Stomach (tissue), 9 donors: ENCODE measurements around the gene KRTAP6-2. TPM values are rescaled to one million over a fixed set of nuclear protein-coding genes. Genes with fewer than 3 reads are reported as not detected.

Experiments
- DNase-seq, 2 donors: peaks; one replicate each; pipeline versions ENCODE4 v3.0.0 to v3.0.0-alpha.2; 2013 to 2019
- H3K27ac ChIP-seq, 5 donors: fragments of 200-600 bp in 4 of 5; sonication (generic) in 4 of 5; one replicate each; pipeline ENCODE4 v1.5.1; 2013 to 2019; ENCODE audit warnings: mild to moderate bottlenecking in 1 of 5, moderate library complexity in 1 of 5
- H3K27me3 ChIP-seq, 3 donors: fragments of 200-600 bp; sonication (generic); one replicate each; pipeline ENCODE4 v1.5.1; 2017 to 2019; ENCODE audit warnings: mixed run types in 1 of 3
- H3K36me3 ChIP-seq, 4 donors: fragments of 200-600 bp; sonication (generic); 1 replicate in 3 of 4; 2 replicates in 1 of 4; pipeline ENCODE4 v1.5.1; 2016 to 2019
- H3K4me1 ChIP-seq, 4 donors: fragments of 200-600 bp; sonication (generic); one replicate each; pipeline ENCODE4 v1.5.1; 2016 to 2019
- H3K4me3 ChIP-seq, 4 donors: fragments of 200-600 bp; sonication (generic) in 3 of 4; one replicate each; pipeline ENCODE4 v1.5.1; 2016 to 2019; ENCODE audit warnings: mild to moderate bottlenecking in 1 of 4
- H3K9me3 ChIP-seq, 4 donors: fragments of 200-600 bp; sonication (generic); one replicate each; pipeline ENCODE4 v1.5.1; 2016 to 2019
- EP300 ChIP-seq: sonication (generic); formaldehyde crosslinking; IDR thresholded peaks from one replicate; pipeline ENCODE4 v1.6.1; 2017; ENCODE audit warnings: antibody characterized with exemption
- WGBS, 5 donors: extraction: QIAGEN DNeasy Blood & Tissue Kit in 3 of 5; methylation state at CpG; one replicate each; pipeline versions ENCODE4 v1.1.5 to v1.1.7; 2013 to 2018; 5-methylcytosine and 5-hydroxymethylcytosine counted together
- intact Hi-C: fragments of 100-400 bp; cut with DNase I; formaldehyde crosslinking; loops from one replicate; pipeline ENCODE4 v1.15.1; 2023; ENCODE audit warnings: low total_unique reads
- polyA plus RNA-seq, 3 donors: library from polyadenylated mRNA; stranded (reverse); fragments of 200-250 nt; gene quantifications; one replicate each; pipeline ENCODE4 v1.2.3, GENCODE V29; 2013
- small RNA-seq, 4 donors: library from RNA; depleted of rRNA; stranded (forward); fragments of <200 nt; gene quantifications; one replicate each; pipeline ENCODE3, GENCODE V24; 2016
- total RNA-seq, 5 donors: library from RNA; depleted of rRNA; stranded (reverse); fragments of >200 nt; gene quantifications; one replicate each; pipeline versions ENCODE4 v1.1.0 to v1.2.3, GENCODE V29; 2014 to 2016
- TF ChIP-seq, protein P1 (sequence below), 7 experiments: fragments of 450-650 bp in 4 of 7; fragments of 200-600 bp in 3 of 7; sonication (generic) in 3 of 7; IDR thresholded peaks; one replicate each; pipeline ENCODE4 v1.5.1; 2016 to 2019; ENCODE audit warnings: antibody characterized with exemption in 7 of 7, control low read depth in 2 of 7, mild to moderate bottlenecking in 1 of 7
- donor health status: healthy with polysubstance abuse.
- donor health status: Bipolar disorder and iron deficiency.
- donor health status: healthy.

The KRTAP6-2 gene
- total and polyA plus RNA-seq, 8 donors = not detected

DNA sequence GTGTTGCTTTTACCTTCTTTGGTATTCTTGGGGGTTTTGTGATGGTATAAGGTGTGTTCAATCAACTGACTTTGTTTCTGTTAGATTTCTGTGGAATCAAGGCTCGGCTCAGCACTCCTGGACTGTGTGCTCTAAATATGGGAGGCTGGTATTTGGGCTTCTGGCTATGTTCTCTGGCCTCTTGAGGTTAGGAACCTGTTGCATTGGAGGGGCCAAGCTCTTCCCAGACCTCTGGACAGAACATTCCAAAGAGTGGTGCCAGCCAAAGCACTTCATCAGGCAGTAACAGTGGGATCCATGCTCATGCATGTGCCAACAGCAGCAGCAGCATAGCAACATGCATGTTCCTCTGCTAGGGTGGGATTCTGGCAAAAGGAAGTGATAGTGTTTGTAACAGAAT is 45.9 kb downstream of the KRTAP6-2 start:
- TF ChIP-seq, protein P1, sequence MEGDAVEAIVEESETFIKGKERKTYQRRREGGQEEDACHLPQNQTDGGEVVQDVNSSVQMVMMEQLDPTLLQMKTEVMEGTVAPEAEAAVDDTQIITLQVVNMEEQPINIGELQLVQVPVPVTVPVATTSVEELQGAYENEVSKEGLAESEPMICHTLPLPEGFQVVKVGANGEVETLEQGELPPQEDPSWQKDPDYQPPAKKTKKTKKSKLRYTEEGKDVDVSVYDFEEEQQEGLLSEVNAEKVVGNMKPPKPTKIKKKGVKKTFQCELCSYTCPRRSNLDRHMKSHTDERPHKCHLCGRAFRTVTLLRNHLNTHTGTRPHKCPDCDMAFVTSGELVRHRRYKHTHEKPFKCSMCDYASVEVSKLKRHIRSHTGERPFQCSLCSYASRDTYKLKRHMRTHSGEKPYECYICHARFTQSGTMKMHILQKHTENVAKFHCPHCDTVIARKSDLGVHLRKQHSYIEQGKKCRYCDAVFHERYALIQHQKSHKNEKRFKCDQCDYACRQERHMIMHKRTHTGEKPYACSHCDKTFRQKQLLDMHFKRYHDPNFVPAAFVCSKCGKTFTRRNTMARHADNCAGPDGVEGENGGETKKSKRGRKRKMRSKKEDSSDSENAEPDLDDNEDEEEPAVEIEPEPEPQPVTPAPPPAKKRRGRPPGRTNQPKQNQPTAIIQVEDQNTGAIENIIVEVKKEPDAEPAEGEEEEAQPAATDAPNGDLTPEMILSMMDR (IDR thresholded peaks at IDR 0.05) = no peak
- TF ChIP-seq EP300 = no peak
- intact Hi-C loops = no loop called here
- H3K27me3 ChIP-seq = no peaks in the 10 kb centered on the region
- no peak overlapping the region for H3K4me3 ChIP-seq
- H3K27ac ChIP-seq = no peak overlapping the region
- no peak for DNase-seq
- peaks cover 0 to 14% (median 0%) of the 10 kb centered on the region in 4 donors for H3K9me3 ChIP-seq
- H3K4me1 ChIP-seq = no peaks in the 10 kb centered on the region
- WGBS, 5 donors = 35 to 73% (median 47%) methylated on average over 1 of the region's 1 CpG
- H3K36me3 ChIP-seq = no peaks in the 10 kb centered on the region

Small RNA genes lying within 50 kb of the gene (small RNA-seq; reads per million reads assigned to genes)
- gene KRTAP20-1 (0 reads per million in 4 donors), gene KRTAP20-3 (0 reads per million in 4 donors), gene KRTAP20-4 (0 reads per million in 4 donors), gene KRTAP22-1 (0 reads per million in 4 donors), gene KRTAP22-2 (0 reads per million in 4 donors)

Other genes with a start within 250 kb of the KRTAP6-2 start
- not detected for gene KRTAP13-2, start 226.6 kb downstream of the KRTAP6-2 start, total RNA-seq
- not detected for gene KRTAP13-2, start 226.6 kb downstream of the KRTAP6-2 start, polyA plus RNA-seq
- not detected for gene KRTAP13-1, start 202.9 kb downstream of the KRTAP6-2 start, total RNA-seq
- gene KRTAP13-1, start 202.9 kb downstream of the KRTAP6-2 start, polyA plus RNA-seq = not detected
- not detected for gene KRTAP13-3, start 173.0 kb downstream of the KRTAP6-2 start, total RNA-seq
- not detected for gene KRTAP13-3, start 173.0 kb downstream of the KRTAP6-2 start, polyA plus RNA-seq
- gene KRTAP13-4, start 168.7 kb downstream of the KRTAP6-2 start, total RNA-seq = not detected
- gene KRTAP13-4, start 168.7 kb downstream of the KRTAP6-2 start, polyA plus RNA-seq = not detected
- gene KRTAP15-1, start 158.6 kb downstream of the KRTAP6-2 start, total RNA-seq = not detected
- not detected for gene KRTAP15-1, start 158.6 kb downstream of the KRTAP6-2 start, polyA plus RNA-seq
- not detected for gene KRTAP19-1, start 118.5 kb downstream of the KRTAP6-2 start, total RNA-seq
- gene KRTAP19-1, start 118.5 kb downstream of the KRTAP6-2 start, polyA plus RNA-seq = not detected
- not detected for gene KRTAP19-2, start 111.5 kb downstream of the KRTAP6-2 start, total RNA-seq
- not detected for gene KRTAP19-2, start 111.5 kb downstream of the KRTAP6-2 start, polyA plus RNA-seq
- not detected for gene KRTAP19-3, start 106.9 kb downstream of the KRTAP6-2 start, total RNA-seq
- not detected for gene KRTAP19-3, start 106.9 kb downstream of the KRTAP6-2 start, polyA plus RNA-seq
- not detected for gene KRTAP19-4, start 101.7 kb downstream of the KRTAP6-2 start, total RNA-seq
- not detected for gene KRTAP19-4, start 101.7 kb downstream of the KRTAP6-2 start, polyA plus RNA-seq
- not detected for gene KRTAP19-5, start 96.8 kb downstream of the KRTAP6-2 start, total RNA-seq
- gene KRTAP19-5, start 96.8 kb downstream of the KRTAP6-2 start, polyA plus RNA-seq = not detected
- gene KRTAP19-6, start 57.0 kb downstream of the KRTAP6-2 start, total RNA-seq = not detected
- not detected for gene KRTAP19-6, start 57.0 kb downstream of the KRTAP6-2 start, polyA plus RNA-seq
- gene KRTAP19-7, start 37.6 kb downstream of the KRTAP6-2 start, total RNA-seq = not detected
- gene KRTAP19-7, start 37.6 kb downstream of the KRTAP6-2 start, polyA plus RNA-seq = not detected
- gene KRTAP22-2, start 8.5 kb downstream of the KRTAP6-2 start, total RNA-seq = not detected
- not detected for gene KRTAP22-2, start 8.5 kb downstream of the KRTAP6-2 start, polyA plus RNA-seq
- not detected for gene KRTAP6-3, start 6.5 kb downstream of the KRTAP6-2 start, total RNA-seq
- gene KRTAP6-3, start 6.5 kb downstream of the KRTAP6-2 start, polyA plus RNA-seq = not detected
- not detected for gene KRTAP22-1, start 2.2 kb upstream of the KRTAP6-2 start, total RNA-seq
- not detected for gene KRTAP22-1, start 2.2 kb upstream of the KRTAP6-2 start, polyA plus RNA-seq
- not detected for gene KRTAP6-1, start 15.0 kb upstream of the KRTAP6-2 start, total RNA-seq
- gene KRTAP6-1, start 15.0 kb upstream of the KRTAP6-2 start, polyA plus RNA-seq = not detected
- not detected for gene KRTAP20-1, start 17.5 kb upstream of the KRTAP6-2 start, total RNA-seq
- gene KRTAP20-1, start 17.5 kb upstream of the KRTAP6-2 start, polyA plus RNA-seq = not detected
- gene KRTAP20-4, start 21.7 kb upstream of the KRTAP6-2 start, total RNA-seq = not detected
- gene KRTAP20-4, start 21.7 kb upstream of the KRTAP6-2 start, polyA plus RNA-seq = not detected
- not detected for gene KRTAP20-2, start 36.3 kb upstream of the KRTAP6-2 start, total RNA-seq
- not detected for gene KRTAP20-2, start 36.3 kb upstream of the KRTAP6-2 start, polyA plus RNA-seq
- not detected for gene KRTAP20-3, start 44.0 kb upstream of the KRTAP6-2 start, total RNA-seq
- gene KRTAP20-3, start 44.0 kb upstream of the KRTAP6-2 start, polyA plus RNA-seq = not detected
- gene KRTAP21-3, start 119.9 kb upstream of the KRTAP6-2 start, total RNA-seq = not detected
- not detected for gene KRTAP21-3, start 119.9 kb upstream of the KRTAP6-2 start, polyA plus RNA-seq
- gene KRTAP21-2, start 148.4 kb upstream of the KRTAP6-2 start, total RNA-seq = not detected
- not detected for gene KRTAP21-2, start 148.4 kb upstream of the KRTAP6-2 start, polyA plus RNA-seq
- gene KRTAP21-1, start 156.5 kb upstream of the KRTAP6-2 start, total RNA-seq = not detected
- gene KRTAP21-1, start 156.5 kb upstream of the KRTAP6-2 start, polyA plus RNA-seq = not detected
- not detected for gene KRTAP8-1, start 214.4 kb upstream of the KRTAP6-2 start, total RNA-seq
- not detected for gene KRTAP8-1, start 214.4 kb upstream of the KRTAP6-2 start, polyA plus RNA-seq
- not detected for gene KRTAP7-1, start 230.9 kb upstream of the KRTAP6-2 start, total RNA-seq
- not detected for gene KRTAP7-1, start 230.9 kb upstream of the KRTAP6-2 start, polyA plus RNA-seq